ENCODE results near the gene ITK. TPM values are rescaled to one million over a fixed set of nuclear protein-coding genes. Genes with fewer than 3 reads are reported as not detected.

The ITK gene
- total RNA-seq, 4 donors from 2014 or later = 1.7 to 3.6 (median 3.0) TPM

DNA sequence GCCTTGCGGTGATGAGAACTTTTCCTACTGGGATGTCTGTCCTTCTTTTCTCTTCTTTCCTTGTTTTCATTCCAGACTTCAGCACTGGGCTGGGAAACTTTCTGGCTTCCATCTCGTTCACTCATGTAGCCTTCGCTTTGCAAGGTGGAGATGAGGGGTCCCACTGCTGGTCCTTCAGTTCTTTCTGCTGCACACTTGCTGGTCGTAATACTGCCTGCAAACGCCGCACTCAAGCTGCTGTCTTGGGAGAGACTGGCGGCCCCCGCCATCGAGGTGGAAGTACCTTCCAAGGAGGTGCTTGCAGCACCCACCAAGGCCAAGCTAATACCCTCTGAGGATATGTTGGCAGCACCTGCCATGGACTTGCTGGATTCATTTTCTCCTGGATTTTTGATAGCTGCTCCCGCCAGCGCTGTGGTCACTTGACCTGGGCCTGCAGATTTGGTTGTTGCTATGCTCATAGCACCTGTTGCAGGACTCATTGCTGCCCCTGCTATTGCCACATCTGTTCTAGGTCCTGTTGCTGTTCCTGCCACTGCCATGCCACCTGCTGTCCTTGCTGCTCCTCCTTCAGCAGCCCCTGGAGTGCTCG is 17.6 kb upstream of the ITK start:
- H3K9me3 ChIP-seq = no peaks in the 10 kb centered on the region
- intact Hi-C loops (cut with DNase I) = no loop called here
- H3K36me3 ChIP-seq = no peaks in the 10 kb centered on the region
- 94 to 95% methylated on average over 12 of the region's 12 CpGs for WGBS, 2 donors
- DNase-seq = no peak
- H3K4me1 ChIP-seq = no peaks in the 10 kb centered on the region
- TF ChIP-seq POLR2A (IDR thresholded peaks at IDR 0.05) = no peak
- TF ChIP-seq, protein P1, sequence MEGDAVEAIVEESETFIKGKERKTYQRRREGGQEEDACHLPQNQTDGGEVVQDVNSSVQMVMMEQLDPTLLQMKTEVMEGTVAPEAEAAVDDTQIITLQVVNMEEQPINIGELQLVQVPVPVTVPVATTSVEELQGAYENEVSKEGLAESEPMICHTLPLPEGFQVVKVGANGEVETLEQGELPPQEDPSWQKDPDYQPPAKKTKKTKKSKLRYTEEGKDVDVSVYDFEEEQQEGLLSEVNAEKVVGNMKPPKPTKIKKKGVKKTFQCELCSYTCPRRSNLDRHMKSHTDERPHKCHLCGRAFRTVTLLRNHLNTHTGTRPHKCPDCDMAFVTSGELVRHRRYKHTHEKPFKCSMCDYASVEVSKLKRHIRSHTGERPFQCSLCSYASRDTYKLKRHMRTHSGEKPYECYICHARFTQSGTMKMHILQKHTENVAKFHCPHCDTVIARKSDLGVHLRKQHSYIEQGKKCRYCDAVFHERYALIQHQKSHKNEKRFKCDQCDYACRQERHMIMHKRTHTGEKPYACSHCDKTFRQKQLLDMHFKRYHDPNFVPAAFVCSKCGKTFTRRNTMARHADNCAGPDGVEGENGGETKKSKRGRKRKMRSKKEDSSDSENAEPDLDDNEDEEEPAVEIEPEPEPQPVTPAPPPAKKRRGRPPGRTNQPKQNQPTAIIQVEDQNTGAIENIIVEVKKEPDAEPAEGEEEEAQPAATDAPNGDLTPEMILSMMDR (IDR thresholded peaks at IDR 0.05) = no peak
- no peak overlapping the region for H3K27ac ChIP-seq
- no peaks in the 10 kb centered on the region for H3K27me3 ChIP-seq
- no peak overlapping the region for H3K4me3 ChIP-seq (replicated peaks in 1 of 3)

DNA sequence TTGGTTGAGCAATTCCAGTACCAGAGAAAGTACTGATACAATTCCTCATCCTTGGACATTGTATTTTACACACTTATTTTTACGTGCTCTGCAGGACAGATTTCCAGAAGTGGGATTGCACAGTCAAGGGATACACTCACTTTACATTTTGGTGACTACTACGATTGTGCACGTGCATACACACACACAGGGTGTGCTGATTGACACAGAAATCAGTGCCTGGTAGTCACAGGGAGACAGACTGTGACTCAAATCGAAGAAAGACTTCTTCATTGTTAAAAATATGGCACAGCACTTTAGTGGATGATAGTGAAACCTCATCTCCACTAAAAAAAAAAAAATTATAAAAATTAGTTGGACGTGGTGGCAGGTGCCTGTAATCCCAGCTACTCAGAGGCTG is 16.1 kb upstream of the ITK start:
- TF ChIP-seq, protein P1 (IDR thresholded peaks at IDR 0.05) = no peak
- 52 to 54% methylated on average over 5 of the region's 5 CpGs for WGBS, 2 donors
- no peaks in the 10 kb centered on the region for H3K9me3 ChIP-seq
- no peaks in the 10 kb centered on the region for H3K36me3 ChIP-seq
- H3K4me3 ChIP-seq (replicated peaks in 1 of 3) = no peak overlapping the region
- H3K4me1 ChIP-seq = no peaks in the 10 kb centered on the region
- no peak overlapping the region for H3K27ac ChIP-seq
- DNase-seq = no peak
- no peaks in the 10 kb centered on the region for H3K27me3 ChIP-seq
- intact Hi-C loops (cut with DNase I) = no loop called here

DNA sequence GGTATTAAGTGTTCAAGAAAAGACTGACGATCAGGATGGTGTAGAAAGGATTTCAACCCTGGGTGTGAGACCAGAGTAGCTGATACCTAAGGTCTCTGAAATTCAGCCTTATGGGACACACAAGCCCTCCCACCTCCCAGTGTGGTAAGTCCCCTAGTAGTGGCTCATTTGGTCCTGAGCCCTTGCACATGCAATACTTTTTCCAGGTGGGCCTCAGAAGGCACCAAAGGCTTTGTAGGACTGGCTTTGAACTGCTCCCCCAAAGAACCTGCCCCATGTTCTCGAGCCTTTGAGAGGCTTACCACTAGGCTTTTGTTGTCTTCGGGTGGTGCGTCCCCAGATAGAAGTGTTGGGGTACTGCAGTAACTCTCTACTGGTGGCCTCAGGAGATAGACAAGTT is 15.4 kb upstream of the ITK start:
- Histone ChIP-seq H3K27me3 (no peaks in the 10 kb centered on the region), H3K9me3 (no peaks in the 10 kb centered on the region), H3K27ac (no peak overlapping the region), H3K4me1 (no peaks in the 10 kb centered on the region), H3K36me3 (no peaks in the 10 kb centered on the region), H3K4me3 (replicated peaks in 1 of 3) (no peak overlapping the region)
- WGBS, 2 donors = 88 to 91% methylated on average over 4 of the region's 4 CpGs
- intact Hi-C loops (cut with DNase I) = no loop called here
- TF ChIP-seq, protein P1 (IDR thresholded peaks at IDR 0.05) = no peak
- no peak for TF ChIP-seq POLR2A (IDR thresholded peaks at IDR 0.05)
- DNase-seq = no peak

GRCh38 chr5:157165668-157166067 is 15.0 kb upstream of the ITK start:
- TF ChIP-seq POLR2A (IDR thresholded peaks at IDR 0.05) = no peak
- TF ChIP-seq, protein P1 (IDR thresholded peaks at IDR 0.05) = no peak
- Histone ChIP-seq H3K27me3 (no peaks in the 10 kb centered on the region), H3K4me1 (no peaks in the 10 kb centered on the region)

DNA sequence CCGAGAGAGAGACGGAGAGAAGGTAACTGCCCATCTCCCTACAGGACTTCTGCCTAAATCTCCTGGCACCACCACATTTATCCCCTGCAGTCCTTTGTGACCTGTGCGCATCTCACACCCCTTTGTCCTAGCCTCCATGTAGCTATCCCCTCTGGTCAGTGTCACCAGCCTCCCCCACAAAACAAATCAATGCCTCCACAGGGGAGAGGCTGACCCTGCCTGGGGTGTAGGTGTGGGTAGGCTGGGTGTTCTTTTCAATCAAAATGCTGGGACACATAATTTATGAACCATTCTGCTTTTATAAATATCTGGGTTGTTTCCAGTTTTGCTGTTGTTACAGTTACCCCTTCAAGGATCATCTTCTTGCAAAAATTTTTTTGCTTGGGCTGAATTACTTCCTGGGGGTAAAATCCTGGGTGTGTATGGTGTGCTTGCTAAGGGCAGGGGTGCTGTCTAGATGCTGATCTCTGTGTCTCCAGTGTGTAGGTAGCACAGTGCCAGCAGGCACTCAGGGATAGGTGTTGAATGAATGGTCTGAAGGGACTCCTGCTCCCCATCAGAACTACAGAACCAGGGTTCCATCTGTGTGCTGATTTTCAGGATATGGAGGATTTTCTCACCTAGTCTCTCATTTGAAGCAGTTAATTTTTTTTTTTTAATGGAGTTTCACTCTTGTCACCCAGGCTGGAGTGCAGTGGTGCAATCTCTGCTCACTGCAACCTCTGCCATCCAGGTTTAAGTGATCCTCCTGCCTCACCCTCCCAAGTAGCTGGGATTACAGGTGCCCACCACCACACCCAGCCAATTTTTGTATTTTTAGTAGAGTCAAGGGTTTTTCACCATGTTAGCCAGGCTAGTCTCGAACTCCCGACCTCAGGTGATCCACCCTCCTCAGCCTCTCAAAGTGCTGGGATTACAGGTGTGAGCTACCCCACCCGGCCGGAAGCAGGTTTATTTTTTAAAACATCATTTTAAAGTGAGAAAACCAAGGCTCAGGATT is 14.1 kb upstream of the ITK start, which contains the start of gene GARIN3:
Gene GARIN3, minus strand, starts transcription at position 51 of the 1,000 bp plus-strand sequence. CDS start 96 bp downstream, outside the sequence.
- no peak for TF ChIP-seq POLR2A (IDR thresholded peaks at IDR 0.05)
- TF ChIP-seq, protein P1 (IDR thresholded peaks at IDR 0.05) = no peak
- Histone ChIP-seq H3K27me3 (no peaks in the 10 kb centered on the region), H3K36me3 (no peaks in the 10 kb centered on the region), H3K4me3 (replicated peaks in 1 of 3) (no peak within 1 kb of the TSS), H3K4me1 (no peaks in the 10 kb centered on the region), H3K9me3 (no peaks in the 10 kb centered on the region), H3K27ac (no peak within 1 kb of the TSS)
- intact Hi-C loops (cut with DNase I) = no loop called here
- no peak for DNase-seq
- WGBS, 2 donors = 86 to 88% methylated on average over 7 of the region's 7 CpGs

More at GRCh38 chr5:157165668-157166067, 15.0 kb upstream of the ITK start:
- H3K36me3 ChIP-seq = no peaks in the 10 kb centered on the region
- intact Hi-C loops (cut with DNase I) = no loop called here
- no peaks in the 10 kb centered on the region for H3K9me3 ChIP-seq
- no peak overlapping the region for H3K4me3 ChIP-seq (replicated peaks in 1 of 3)
- WGBS, 2 donors = 89 to 92% methylated on average over 14 of the region's 14 CpGs
- no peak for DNase-seq
- H3K27ac ChIP-seq = no peak overlapping the region
